Stimulated activated CD8-positive, alpha-beta memory T cell treated with anti-CD3 and anti-CD28 coated beads, Interleukin-4, amount 100 ng/mL, for 24 hours (primary cell): ENCODE measurements around the gene VWA8.
"Not testable (repeated sequence)": the region's sequence is repeated elsewhere in the genome, so short reads cannot be mapped to it uniquely, and the experiment has no call there.

Experiments used
- DNase-seq: peaks from one replicate; pipeline ENCODE4 v3.0.0-alpha.2; 2020; ENCODE audit warnings: low read depth

Gene VWA8

DNA sequence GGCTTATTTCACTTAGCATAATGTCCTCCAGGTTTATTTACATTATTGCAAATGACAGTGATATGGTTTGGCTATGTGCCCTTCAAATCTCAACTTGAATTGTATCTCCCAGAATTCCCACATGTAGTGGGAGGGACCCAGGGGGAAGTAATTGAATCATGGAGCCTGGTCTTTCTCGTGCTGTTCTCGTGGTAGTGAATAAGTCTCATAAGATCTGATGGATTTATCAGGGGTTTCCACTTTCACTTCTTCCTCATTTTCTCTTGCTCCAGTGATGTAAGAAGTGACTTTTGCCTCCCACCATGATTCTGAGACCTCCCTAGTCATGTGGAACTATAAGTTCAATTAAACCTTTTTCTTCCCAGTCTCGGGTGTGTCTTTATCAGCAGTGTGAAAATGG lies 109.6 kb downstream of the VWA8 start:
- no peak for DNase-seq

DNA sequence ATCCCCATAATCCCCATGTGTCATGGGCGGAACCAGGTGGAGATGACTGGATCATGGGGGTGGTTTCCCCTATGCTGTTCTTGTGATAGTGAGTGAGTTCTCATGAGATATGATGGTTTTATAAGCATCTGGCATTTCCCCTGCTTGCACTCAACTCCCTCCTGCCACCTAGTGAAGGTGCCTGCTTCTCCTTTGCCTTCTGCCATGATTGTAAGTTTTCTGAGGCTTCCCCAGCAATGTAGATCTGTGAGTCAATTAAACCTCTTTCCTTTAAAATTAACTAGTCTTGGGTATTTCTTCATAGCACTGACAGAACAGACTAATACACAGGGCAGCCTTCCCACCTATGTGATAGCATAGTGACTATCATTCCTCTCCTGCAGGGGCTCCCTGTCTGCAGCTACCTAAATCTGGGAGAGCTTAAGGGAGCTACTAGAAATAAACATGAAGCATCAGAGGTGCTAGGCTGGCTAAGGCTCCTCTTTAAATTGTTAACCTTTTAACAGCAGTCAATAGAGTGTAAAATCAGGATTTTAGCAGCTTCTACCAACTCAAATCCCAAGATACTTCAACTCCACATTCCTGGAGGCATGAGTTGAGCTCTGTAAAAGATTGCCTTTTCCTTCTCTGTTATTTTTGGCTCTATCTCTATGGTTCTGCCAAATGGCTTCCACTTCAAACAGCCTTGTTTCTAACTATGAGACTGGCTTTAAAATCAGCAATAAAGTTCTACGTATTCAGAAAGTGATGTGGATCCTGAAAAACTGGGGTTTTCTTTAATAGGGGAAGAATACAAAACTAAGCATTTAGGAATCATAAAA lies 112.3 kb downstream of the VWA8 start:
- no peak for DNase-seq

GRCh38 chr13:41847216-41847615 lies 113.7 kb downstream of the VWA8 start:
- no peak for DNase-seq

DNA sequence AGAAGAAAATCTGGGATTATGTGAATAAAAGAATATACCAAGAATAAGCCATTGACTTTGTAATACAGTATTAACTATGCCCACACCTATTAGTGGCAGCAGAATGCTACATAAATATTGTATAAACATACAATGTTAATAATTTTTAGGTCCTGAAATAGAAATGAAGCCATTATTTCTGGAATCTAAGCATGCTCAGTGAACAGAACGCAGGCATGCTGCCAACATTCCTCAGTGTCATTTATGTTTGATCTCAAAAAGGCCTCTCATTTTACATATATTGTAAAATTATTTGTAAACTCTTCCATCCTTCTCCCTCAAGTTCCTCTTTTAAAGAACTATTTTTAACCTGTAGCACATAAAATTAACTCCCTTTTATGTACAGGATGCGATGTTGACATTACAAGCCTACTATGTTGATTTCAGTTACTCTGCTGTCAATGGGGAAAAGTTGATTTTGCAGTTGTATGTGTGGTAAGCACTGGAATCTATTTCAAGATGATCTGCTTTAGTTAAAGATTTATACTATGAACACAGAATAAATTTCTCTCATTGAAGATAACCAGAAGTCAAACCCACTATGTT lies 118.8 kb downstream of the VWA8 start:
- DNase-seq: no peak

DNA sequence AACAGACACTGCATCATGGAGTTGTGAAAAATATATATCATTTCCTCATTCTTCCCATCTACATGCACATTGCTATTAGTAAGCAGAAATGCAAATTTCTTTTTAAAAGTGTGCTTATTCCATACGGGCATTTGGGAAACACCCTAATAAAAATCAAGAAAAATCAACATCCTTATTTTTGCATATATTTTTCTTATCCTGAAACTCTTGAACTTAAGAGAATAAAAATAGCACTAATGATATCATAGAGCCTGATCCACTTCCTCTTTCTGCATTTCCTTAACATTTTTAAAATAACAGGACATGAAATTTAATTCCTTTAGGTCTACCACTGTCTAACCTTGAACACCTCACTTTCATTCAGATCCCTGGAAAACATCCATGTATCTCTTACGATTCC lies 123.3 kb downstream of the VWA8 start:
- no peak for DNase-seq

- DNase-seq: no peak
These were observed 125.0 kb downstream of the VWA8 start for GRCh38 chr13:41835871-41836270.

DNA sequence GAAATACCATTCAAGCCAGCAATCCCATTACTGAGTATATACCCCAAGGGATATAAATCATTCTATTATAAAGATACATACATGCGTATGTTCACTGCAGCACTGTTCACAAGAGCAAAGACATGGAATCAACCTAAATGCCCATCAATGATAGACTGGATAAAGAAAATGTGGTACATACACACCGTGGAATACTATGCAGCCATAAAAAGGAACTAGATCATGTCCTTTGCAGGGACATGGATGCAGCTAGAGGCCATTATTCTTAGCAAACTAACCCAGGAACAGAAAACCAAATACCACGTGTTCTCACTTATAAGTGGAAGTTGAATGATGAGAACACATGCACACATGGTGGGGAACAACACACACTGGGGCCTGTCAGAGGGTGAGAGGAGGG lies 126.2 kb downstream of the VWA8 start:
- DNase-seq: not testable (repeated sequence)

DNA sequence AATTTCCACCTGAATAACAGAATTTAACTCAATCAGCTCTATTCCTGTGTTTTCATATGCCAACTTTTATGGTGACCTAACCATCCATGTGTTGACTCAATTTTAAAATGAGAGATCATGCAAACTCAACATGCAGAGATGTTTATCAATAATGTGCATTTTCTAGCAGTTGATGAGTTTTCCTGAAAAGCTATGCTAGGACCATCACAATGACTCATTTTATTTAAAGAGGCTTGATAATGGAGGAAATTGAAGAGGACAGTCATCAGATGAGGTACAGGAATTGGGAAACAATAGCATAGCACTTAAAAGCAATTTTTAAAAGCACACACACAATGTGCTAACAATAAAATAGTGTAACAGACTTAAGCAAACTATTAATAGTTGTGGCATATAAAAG lies 127.1 kb downstream of the VWA8 start:
- DNase-seq: no peak

DNA sequence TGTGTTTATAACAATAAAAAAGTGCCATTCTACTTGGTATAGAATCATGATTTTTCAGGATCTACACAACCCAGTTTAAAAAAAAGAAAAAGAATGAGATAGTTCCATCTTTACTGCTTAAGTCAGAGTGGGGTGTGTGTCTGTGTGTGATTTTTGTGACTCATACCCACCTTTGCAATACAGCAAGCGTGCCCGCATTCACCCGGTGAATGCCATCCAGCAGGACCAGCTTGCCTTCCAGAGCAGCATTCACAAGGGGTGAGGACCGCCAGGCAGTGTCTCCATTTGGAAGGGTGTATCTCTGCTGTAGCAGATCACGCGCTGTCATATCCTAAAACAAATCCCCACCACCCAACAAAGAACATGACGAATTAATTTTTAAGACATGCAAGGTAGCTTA lies 127.7 kb downstream of the VWA8 start:
- DNase-seq: no peak

DNA sequence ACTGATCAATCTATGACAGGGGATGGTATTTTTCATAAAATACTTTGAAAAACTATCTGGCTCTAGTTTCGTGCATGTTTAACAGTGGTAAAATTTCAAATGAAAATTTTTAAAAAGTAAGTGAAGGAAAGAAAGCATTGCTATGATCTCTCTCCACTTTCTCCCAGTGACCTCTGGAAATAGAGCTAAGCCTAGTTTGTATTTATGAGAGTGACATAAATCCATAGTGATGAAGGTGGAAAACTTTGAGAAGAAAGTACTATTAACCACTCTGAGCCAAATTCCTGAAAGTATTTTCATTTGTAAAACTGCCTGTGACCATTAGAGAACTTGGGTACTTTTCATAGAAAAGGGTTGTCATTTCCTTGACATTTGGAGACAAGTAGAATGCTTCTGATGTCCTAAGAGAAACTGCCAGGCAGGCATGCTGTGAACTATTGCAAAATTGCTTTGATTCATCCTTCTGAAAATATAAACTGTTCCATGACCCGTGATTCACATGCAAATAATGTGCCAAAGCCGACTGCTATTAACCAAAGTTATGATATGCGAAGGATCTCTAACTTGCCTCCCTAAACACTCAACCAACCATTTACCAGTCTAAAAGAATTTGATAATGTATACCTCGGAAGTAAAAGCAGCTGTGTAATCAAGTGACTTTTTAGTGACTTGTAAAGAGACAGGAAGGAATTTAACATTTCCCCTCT lies 133.2 kb downstream of the VWA8 start:
- no peak for DNase-seq

DNA sequence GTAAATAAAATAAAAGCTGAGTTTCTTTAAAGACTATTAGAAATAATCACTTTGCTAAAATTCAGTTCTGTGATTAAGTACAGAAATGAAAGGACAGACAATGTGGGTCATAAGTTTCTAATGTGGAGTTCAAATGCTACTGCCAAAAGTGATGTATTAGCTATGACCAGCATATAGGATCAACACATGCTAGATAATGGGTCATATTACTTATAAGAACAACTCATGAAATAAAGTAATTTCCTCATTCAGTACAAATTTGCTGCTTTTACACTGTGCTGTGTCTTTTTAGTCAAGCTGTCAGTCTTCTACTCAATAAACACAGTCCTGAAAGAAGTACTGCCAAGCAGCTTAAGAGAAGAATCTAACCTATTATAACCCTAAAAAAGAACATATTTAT lies 135.2 kb downstream of the VWA8 start:
- no peak for DNase-seq

GRCh38 chr13:41823476-41823875 lies 137.4 kb downstream of the VWA8 start:
- DNase-seq: no peak

DNA sequence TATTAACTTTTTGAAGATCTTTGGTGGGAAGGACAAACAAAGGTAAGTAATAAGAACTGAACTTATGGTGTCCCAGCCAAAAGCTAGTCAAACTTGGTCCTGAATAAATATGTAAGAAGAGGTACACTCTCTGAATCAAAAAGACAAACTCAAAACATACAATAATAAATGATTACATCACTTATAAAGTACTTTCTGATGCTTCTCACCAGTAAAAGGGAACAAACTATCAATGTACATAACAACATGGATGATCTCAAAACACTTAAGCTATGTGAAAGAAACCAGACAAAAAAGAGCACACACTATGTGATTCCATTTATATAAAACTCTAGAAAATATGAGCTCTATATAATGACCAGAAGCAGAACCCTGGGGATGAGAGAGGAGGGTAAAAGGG lies 138.3 kb downstream of the VWA8 start:
- DNase-seq: no peak

GRCh38 chr13:41821238-41821594 lies 139.7 kb downstream of the VWA8 start:
- no peak for DNase-seq

GRCh38 chr13:41820581-41821237 lies 140.2 kb downstream of the VWA8 start:
- no peak for DNase-seq

DNA sequence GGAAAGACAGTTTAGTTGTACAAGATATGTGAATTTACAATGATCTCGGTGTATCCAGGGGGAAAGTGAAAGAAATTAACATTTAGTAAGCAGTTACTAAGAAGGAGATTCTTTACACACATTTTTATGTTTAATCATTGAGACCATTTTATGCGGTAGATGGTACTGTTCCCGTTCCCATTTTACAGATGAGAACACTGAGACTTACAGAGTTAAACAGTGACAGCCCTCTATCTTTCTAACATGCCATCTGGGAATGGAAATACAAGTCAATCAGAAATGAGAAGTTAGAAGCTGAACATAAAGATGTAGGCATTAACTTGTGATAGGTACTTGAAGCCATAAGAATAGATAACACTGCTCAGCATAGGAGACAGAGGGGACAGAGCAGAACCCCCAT lies 144.9 kb downstream of the VWA8 start:
- no peak for DNase-seq

GRCh38 chr13:41813426-41813825 lies 147.5 kb downstream of the VWA8 start:
- no peak for DNase-seq

DNA sequence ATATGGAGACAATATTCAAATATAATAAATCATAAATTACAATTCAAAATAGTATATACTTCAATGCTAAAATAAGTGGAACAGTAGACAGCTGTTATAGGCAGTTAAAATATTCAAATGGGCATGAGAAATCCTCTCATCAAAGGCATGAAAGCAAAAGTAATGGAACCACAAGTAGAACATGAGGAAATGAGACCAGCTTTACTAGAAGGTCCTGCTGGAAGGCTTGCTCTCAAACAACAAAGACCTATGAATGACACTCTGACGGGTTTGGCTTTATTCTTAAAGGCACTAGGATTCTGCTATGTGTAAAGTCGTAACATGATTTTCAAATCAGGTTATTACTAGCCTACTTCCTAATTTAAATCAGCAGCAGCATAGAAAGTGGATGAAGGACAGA lies 148.1 kb downstream of the VWA8 start:
- no peak for DNase-seq

- DNase-seq: no peak
These were observed 148.7 kb downstream of the VWA8 start for GRCh38 chr13:41812237-41812636.

DNA sequence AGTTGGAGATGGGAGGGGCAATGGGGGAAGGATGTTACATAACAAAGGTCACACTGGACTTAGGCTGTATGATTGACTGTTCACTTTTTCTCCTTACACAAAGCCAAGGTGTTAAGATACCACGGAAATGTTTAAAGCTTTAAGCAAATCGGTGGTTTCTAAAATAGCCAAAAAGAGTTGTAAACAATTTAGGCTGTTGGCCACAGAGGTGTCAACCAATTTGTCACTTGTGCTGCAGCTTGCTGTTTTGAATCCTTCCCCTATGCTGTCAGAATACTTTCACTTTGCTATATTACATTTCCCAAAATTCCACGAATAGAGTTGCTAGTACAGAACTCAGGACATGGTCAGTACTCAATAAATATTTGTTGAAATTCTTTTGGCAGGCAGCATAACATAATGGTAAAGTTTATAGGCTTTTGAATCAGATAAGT lies 149.3 kb downstream of the VWA8 start:
- DNase-seq: no peak

DNA sequence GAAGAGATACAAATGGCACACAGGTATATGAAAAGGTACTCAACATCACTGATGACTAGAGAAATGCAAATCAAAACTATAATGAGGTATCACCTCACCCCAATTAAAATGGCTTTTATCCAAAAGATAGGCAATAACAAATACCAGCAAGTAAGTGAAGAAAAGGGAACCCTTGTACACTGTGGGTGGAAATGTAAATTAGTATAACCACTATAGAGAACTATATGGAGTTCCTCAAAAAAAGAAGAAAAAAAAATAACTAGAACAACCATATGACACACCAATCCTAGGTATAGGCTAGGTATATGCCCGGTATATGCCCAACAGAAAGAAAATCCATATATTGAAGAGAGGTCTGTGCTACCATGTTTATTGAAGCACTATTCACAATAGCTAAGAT lies 150.9 kb downstream of the VWA8 start:
- DNase-seq: no peak

- DNase-seq: not testable (repeated sequence)
These were observed 157.5 kb downstream of the VWA8 start for GRCh38 chr13:41803445-41803735.
